Measurements from ENCODE around the gene LRRC4B.

GRCh38 chr19:50552540-50552939, 15.7 kb downstream of the LRRC4B start:
- TF ChIP-seq CTCF (IDR thresholded peaks at IDR 0.05) (no peak), POLR2A (IDR thresholded peaks at IDR 0.05) (no peak)
